ENCODE data around the gene GAS7.

- TF ChIP-seq CTCF (conservative IDR thresholded peaks at IDR 0.05; ENCODE audit: low read depth in 2 of 2) (no peak), EZH2 (IDR thresholded peaks at IDR 0.05; ENCODE audit: low read depth, unreplicated experiment) (no peak), POLR2AphosphoS5 (IDR thresholded peaks at IDR 0.05; ENCODE audit: low read depth) (no peak), REST (IDR thresholded peaks at IDR 0.05; ENCODE audit: unreplicated experiment) (no peak), CREB1 (CRISPR knock-in tag; IDR thresholded peaks at IDR 0.05; ENCODE audit: low read depth) (no peak), JUNB (IDR thresholded peaks at IDR 0.05; ENCODE audit: unreplicated experiment) (no peak), ZNF114 (CRISPR knock-in tag; IDR thresholded peaks at IDR 0.05) (no peak), ZNF462 (CRISPR knock-in tag; IDR thresholded peaks at IDR 0.05) (no peak), ETS1 (IDR thresholded peaks at IDR 0.05) (no peak), EZH2phosphoT487 (IDR thresholded peaks at IDR 0.05; ENCODE audit: unreplicated experiment) (no peak), STAT1 (IDR thresholded peaks at IDR 0.05; ENCODE audit: unreplicated experiment) (no peak), NANOG (IDR thresholded peaks at IDR 0.05; ENCODE audit: borderline replicate concordance) (no peak), ZNF331 (CRISPR knock-in tag; IDR thresholded peaks at IDR 0.05; ENCODE audit: low read depth) (no peak)
Observed at GRCh38 chr17:10233161-10233560, 34.8 kb upstream of the GAS7 start.
